ENCODE data around the gene CDKN2B-AS1. TPM values are rescaled to one million over a fixed set of nuclear protein-coding genes. Genes with fewer than 3 reads are reported as not detected.

The CDKN2B-AS1 gene
- total and polyA plus RNA-seq, 2 of the 13 experiments (the other 11 are each of a cell fraction or from before 2014, with no cell fraction given): 0.64 to 2.3 TPM

GRCh38 chr9:21988056-21988990 is 6.3 kb upstream of the CDKN2B-AS1 start (continued):
- no peak for TF ChIP-seq NRL (CRISPR knock-in tag; IDR thresholded peaks at IDR 0.05; ENCODE audit: borderline replicate concordance)

GRCh38 chr9:21989440-21990189 is 5.0 kb upstream of the CDKN2B-AS1 start:
- H3K4me3 ChIP-seq (replicated peaks in 1 of 3; ENCODE audit: insufficient read depth in 1 of 3, low read depth in 2 of 3, low read length in 3 of 3): no peak overlapping the region
- H3K4me2 ChIP-seq (ENCODE audit: low read depth, low read length): no peak overlapping the region
- intact Hi-C loops (cut with micrococcal nuclease; ENCODE audit: unreplicated experiment): no loop called here
- no peaks in the 10 kb centered on the region for H3K36me3 ChIP-seq (replicated peaks in 1 of 2; ENCODE audit: control insufficient read depth in 1 of 2, insufficient read depth in 2 of 2, low read length in 2 of 2)
- TF ChIP-seq FOXC1 (CRISPR knock-in tag; IDR thresholded peaks at IDR 0.05; ENCODE audit: borderline replicate concordance) (no peak), ZNF737 (CRISPR knock-in tag; IDR thresholded peaks at IDR 0.05; ENCODE audit: borderline replicate concordance) (no peak), NKX3-1 (CRISPR knock-in tag; IDR thresholded peaks at IDR 0.05) (no peak), ZNF558 (CRISPR knock-in tag; IDR thresholded peaks at IDR 0.05; ENCODE audit: borderline replicate concordance) (no peak), TOPORS (CRISPR knock-in tag; IDR thresholded peaks at IDR 0.05) (no peak), AGO2 (optimal IDR thresholded peaks at IDR 0.05; ENCODE audit: low read depth, low read length) (no peak), NAIF1 (CRISPR knock-in tag; IDR thresholded peaks at IDR 0.05; ENCODE audit: borderline replicate concordance) (no peak)
- no peaks in the 10 kb centered on the region for H3K9me3 ChIP-seq (ENCODE audit: low read length)
- FAIRE-seq (no peak), DNase-seq (ENCODE audit: low spot score) (no peak), ATAC-seq (no peak)
- CTCF ChIA-PET (ENCODE audit: low intra/inter-chr PET ratio, low total read pairs): no interaction called here
- peaks cover 0 to 11% of the 10 kb centered on the region in 2 experiments; a peak in 1 of 5 replicates for H3K27me3 ChIP-seq (ENCODE audit: control insufficient read depth in 1 of 2, insufficient read depth in 2 of 2, low read length in 2 of 2)
- no peaks in the 10 kb centered on the region for H4K20me1 ChIP-seq (ENCODE audit: insufficient read depth, low read length)
- in situ Hi-C loops (cut with HindIII; ENCODE audit: extremely low pct_ligation_motif_present, low pct_unique_long_range_greater_than_20kb): loop anchor here (10.0 kb wide), 1 partner anchor 245 kb away; no protein-coding TSS in a partner anchor
- WGBS (ENCODE audit: low lambda C conversion rate): 77% methylated on average over 35 of the region's 35 CpGs
- H3K4me1 ChIP-seq (ENCODE audit: insufficient read depth, low read length): peaks cover 9% of the 10 kb centered on the region
- no peak overlapping the region for H3K9ac ChIP-seq (ENCODE audit: insufficient read depth, low read depth, low read length)
- H3K27ac ChIP-seq (ENCODE audit: extremely low read length, insufficient read depth, low read length): no peak overlapping the region
- no peak overlapping the region for H2AFZ ChIP-seq (ENCODE audit: low read length)
- POLR2A ChIA-PET: interaction anchor here (0.9 kb wide), 1 partner anchor 188 kb away, joined by 3 read pairs; the partner anchor contains the start of gene MTAP
- BruUV-seq (replicated peaks): no TSS peak
- no peaks in the 10 kb centered on the region for H3K79me2 ChIP-seq (ENCODE audit: insufficient read depth, low read length)

All from HepG2 (cell line).